Epithelial cell of esophagus (primary cell): ENCODE results near the gene KSR1.

Experiments used
- DNase-seq: peaks from one replicate; pipeline ENCODE4 v3.0.0; 2010; ENCODE audit warnings: low read depth
- H3K4me3 ChIP-seq: 2 replicates; pipeline ENCODE4 v1.5.1; 2011; ENCODE audit warnings: mild to moderate bottlenecking, low read length, control low read depth
- TF ChIP-seq, protein P1 (sequence below): IDR thresholded peaks from 2 replicates; pipeline ENCODE4 v1.5.1; 2011; ENCODE audit warnings: low read depth, mild to moderate bottlenecking, low read length, control low read depth, inconsistent platforms; ENCODE audit not compliant: insufficient read depth; ENCODE audit errors: missing control alignments

KSR1 gene

DNA sequence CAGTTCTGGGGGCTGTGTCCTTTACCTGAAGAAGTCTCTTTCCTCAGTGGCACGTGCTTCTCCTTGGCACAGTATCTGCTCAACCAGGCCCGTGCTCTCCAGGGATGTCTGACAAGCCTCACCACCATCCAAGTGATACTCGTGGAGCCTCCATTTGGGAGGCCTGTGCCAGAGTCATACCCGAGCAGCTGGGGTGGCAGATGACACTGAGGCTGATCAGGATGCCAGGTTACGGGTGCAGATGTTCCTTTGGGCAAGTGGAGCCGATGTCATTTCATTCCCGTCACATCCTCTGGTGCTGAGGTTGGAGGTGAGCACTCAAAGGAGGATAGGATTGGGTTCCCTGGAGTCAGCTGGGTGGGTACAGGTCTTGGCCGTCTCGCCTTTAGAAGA is 87.2 kb downstream of the KSR1 start:
- DNase-seq = no peak
- H3K4me3 ChIP-seq = no peak overlapping the region
- TF ChIP-seq, protein P1, sequence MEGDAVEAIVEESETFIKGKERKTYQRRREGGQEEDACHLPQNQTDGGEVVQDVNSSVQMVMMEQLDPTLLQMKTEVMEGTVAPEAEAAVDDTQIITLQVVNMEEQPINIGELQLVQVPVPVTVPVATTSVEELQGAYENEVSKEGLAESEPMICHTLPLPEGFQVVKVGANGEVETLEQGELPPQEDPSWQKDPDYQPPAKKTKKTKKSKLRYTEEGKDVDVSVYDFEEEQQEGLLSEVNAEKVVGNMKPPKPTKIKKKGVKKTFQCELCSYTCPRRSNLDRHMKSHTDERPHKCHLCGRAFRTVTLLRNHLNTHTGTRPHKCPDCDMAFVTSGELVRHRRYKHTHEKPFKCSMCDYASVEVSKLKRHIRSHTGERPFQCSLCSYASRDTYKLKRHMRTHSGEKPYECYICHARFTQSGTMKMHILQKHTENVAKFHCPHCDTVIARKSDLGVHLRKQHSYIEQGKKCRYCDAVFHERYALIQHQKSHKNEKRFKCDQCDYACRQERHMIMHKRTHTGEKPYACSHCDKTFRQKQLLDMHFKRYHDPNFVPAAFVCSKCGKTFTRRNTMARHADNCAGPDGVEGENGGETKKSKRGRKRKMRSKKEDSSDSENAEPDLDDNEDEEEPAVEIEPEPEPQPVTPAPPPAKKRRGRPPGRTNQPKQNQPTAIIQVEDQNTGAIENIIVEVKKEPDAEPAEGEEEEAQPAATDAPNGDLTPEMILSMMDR = no peak

DNA sequence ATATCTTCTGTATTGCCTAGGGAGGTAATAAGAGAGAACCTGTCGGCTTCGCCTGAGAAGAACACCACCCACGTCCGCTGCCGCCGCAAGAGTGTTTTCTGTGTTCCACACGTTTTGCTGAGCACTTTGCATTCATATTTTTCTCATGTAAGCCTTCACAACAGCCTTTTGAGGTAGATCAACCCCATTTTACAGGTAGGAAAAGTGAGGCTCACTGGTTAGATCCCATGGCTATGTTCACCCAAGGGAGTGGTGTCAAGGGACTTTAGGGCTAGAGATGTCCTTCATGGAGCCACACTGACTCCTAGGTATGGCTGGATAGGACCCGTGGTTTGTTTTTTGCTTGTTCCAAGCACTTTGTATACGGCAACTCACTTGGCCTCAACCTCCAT is 87.7 kb downstream of the KSR1 start:
- H3K4me3 ChIP-seq = no peak overlapping the region
- TF ChIP-seq, protein P1 = no peak
- no peak for DNase-seq

DNA sequence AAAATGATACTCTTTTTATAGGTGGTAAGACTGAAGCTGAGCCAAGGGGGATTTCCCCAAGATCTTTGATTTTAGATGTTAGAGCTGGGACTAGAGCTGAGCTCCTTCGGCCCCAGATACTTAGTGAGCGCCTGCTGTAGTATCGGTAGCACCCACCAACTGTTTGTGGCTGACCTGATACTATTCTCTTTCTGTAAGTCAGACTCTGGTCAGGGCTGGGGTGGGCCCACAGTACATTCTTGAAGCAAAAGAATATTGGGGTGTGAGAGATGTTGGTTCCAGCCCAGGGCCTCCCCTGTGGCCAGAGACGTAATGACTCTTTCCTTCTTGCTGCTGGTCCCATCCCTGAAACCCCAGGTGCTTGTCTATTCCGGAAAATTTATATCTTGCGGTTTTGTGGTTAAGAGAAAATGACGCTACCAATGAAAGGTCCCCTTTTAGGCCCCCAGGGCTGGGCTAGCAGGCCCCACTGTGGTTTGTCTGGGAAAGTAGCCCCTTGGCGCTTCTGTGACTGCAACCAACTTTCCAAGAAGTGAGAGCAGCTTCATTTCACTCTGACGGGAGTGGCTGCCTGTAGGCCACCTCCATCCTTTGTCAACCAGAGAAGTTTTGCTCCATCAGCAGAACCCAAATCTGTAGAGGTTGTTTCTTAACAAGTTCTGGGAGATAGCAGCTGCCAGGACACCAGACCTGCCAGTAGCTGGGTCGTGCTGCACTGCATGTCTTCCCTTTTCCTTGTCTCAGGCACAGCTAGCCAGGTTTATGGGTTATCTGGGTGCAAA is 88.3 kb downstream of the KSR1 start:
- no peak overlapping the region for H3K4me3 ChIP-seq
- DNase-seq = no peak
- TF ChIP-seq, protein P1 = no peak

DNA sequence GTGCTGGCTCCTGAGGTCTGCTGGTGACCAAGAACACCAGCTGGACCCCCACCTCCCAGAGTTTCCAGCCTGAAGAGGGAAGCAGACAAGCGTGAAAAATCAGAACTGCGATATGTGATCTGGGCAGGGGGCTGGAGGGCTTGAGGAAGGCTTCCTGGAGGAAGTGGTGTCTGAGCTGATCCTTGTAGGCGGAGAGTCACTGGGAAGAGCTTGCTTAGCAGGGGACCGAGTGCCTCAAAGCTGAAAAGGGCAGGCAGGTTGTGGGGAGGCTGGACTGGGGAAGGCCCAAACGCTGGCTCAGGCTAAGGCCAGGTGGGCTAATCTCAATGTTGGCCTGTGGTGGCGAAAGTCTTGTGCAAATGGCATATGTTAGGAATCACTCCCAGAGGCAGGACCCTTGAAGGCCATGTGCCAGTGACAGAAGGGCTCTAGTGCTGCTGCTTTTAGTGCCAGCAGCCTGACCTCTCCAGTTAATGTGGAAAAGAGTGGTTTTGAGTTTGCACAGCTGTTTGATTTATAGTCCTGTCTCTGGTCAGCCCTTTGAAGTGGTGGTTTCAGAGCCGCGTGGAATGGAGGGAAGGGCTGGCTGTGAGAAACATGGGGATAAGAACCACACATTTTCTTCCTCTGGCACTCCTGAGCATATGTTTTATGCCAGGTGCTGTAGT is 89.4 kb downstream of the KSR1 start:
- TF ChIP-seq, protein P1 = no peak
- H3K4me3 ChIP-seq = no peak overlapping the region
- no peak for DNase-seq

DNA sequence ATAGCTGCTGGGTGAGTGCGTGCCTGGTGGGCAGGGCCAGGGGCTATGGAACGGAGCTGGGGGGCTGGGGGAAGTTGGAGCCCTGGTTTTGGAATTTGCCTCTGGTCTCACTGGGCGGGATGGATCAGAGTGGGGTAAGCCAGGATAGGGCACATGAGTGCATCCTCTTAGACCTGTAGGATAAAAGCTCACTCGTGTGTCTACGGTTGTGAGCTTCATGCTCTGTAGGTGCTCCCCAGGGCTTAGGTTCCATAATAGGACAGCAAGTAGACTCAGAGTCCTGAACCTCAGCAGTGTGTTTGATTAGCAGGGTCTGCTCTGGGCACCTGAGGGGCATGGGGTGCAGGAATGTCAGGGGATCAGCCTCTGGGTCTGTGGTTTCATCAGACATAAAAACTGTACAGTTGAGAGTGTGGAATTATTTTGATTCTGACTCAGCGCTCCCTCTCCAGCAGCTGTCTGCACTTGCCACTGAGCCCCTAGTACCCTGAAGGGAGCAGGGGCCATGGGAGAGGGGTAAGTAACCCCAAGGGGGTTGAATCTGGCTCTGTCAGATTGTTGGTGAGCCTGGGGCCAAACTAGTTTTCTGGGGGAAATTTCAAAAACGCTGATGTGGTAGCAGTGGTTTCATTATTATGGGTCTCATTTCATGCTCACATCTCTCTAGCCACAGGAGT is 90.5 kb downstream of the KSR1 start:
- no peak overlapping the region for H3K4me3 ChIP-seq
- TF ChIP-seq, protein P1 = no peak
- no peak for DNase-seq

DNA sequence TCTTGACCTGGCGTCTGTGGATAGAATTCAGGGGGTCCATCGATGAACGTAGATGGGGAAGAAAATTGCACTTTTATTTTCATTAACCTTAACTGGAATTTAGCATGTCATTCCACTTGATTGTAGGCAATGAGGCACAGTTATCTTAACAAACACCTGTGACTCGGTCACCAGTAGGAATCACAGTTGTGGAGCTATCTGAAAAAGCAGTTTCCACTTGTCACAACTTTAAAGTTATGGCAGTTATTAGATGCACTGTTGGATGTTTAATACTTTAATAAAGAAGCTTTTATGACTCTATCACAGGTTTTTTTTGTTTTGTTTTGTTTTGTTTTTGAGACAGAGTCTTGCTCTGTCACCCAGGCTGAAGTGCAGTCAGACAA is 91.0 kb downstream of the KSR1 start:
- no peak for DNase-seq
- TF ChIP-seq, protein P1 = no peak
- no peak overlapping the region for H3K4me3 ChIP-seq
